PC-9 (cell line): ENCODE measurements around the gene GYPA. TPM values are rescaled to one million over a fixed set of nuclear protein-coding genes. Genes with fewer than 3 reads are reported as not detected.
"Not testable (repeated sequence)": the region's sequence is repeated elsewhere in the genome, so short reads cannot be mapped to it uniquely, and the experiment has no call there.

ENCODE experiments used
- BruUV-seq: library from RNA; stranded (reverse); fragments of 400-500 nt; replicated peaks from 2 replicates; lab custom pipeline; 2021; lab: Mats Ljungman, UMichigan
- CTCF ChIA-PET: fragments of 300-600 bp; sonication (Branson Sonifier 250); formaldehyde crosslinking; loops from one replicate; lab custom pipeline; 2022; ENCODE audit warnings: antibody characterized with exemption; lab: Charles Lee
- POLR2A ChIA-PET: fragments of 300-600 bp; sonication (Branson Sonifier 250); formaldehyde crosslinking; loops from one replicate; lab custom pipeline; 2022; ENCODE audit warnings: antibody characterized with exemption; ENCODE audit not compliant: unreplicated experiment; lab: Charles Lee
- DNase-seq, 2 experiments: peaks; one replicate each; pipeline versions ENCODE4 v3.0.0 to v3.0.0-alpha.2; 2015 to 2022; ENCODE audit warnings: mixed read lengths in 1 of 2
- H2AFZ ChIP-seq: fragments of 200-600 bp; sonication (generic); 2 replicates; pipeline ENCODE4 v1.8.1; 2017; ENCODE audit warnings: antibody characterized with exemption
- H3F3A ChIP-seq: fragments of 200-600 bp; sonication (generic); 2 replicates; pipeline ENCODE4 v1.8.1; 2017; ENCODE audit warnings: antibody characterized with exemption, mild to moderate bottlenecking, low read depth; ENCODE audit not compliant: insufficient read depth
- H3K27ac ChIP-seq: fragments of 200-600 bp; sonication (generic); 2 replicates; pipeline ENCODE4 v1.6.1; 2016; ENCODE audit warnings: mixed run types
- H3K27me3 ChIP-seq: fragments of 200-600 bp; sonication (generic); 2 replicates; pipeline ENCODE4 v1.6.1; 2016; ENCODE audit warnings: low read depth, mixed run types; ENCODE audit not compliant: insufficient read depth
- H3K36me3 ChIP-seq: fragments of 200-600 bp; sonication (generic); 2 replicates; pipeline ENCODE4 v1.6.1; 2016; ENCODE audit warnings: low read depth, mixed run types
- H3K4me1 ChIP-seq: fragments of 200-600 bp; sonication (generic); replicated peaks from 2 replicates; pipeline ENCODE4 v1.6.1; 2016; ENCODE audit warnings: mixed run types; ENCODE audit not compliant: insufficient read depth
- H3K4me2 ChIP-seq: fragments of 200-600 bp; sonication (generic); 2 replicates; pipeline ENCODE4 v1.6.1; 2017; ENCODE audit warnings: mixed run types
- H3K4me3 ChIP-seq: fragments of 200-600 bp; sonication (generic); 2 replicates; pipeline ENCODE4 v1.6.1; 2016; ENCODE audit warnings: mixed run types
- H3K79me2 ChIP-seq: fragments of 200-600 bp; sonication (generic); 2 replicates; pipeline ENCODE4 v1.6.1; 2017; ENCODE audit warnings: low read depth, mixed run types
- H3K9me2 ChIP-seq: fragments of 200-600 bp; sonication (generic); 2 replicates; pipeline ENCODE4 v1.8.1; 2017; ENCODE audit warnings: mild to moderate bottlenecking; ENCODE audit not compliant: insufficient read depth
- H3K9me3 ChIP-seq: fragments of 200-600 bp; sonication (generic); 2 replicates; pipeline ENCODE4 v1.8.1; 2016; ENCODE audit warnings: low read depth; ENCODE audit not compliant: insufficient read depth
- H4K20me1 ChIP-seq: fragments of 200-600 bp; sonication (generic); 2 replicates; pipeline ENCODE4 v1.8.1; 2017; ENCODE audit not compliant: insufficient read depth
- CTCF ChIP-seq: fragments of 200-600 bp; sonication (generic); conservative IDR thresholded peaks from 2 replicates; pipeline ENCODE4 v1.6.1; 2017; ENCODE audit warnings: mixed run types, antibody characterized with exemption, mild to moderate bottlenecking, moderate library complexity
- EZH2 ChIP-seq: fragments of 200-600 bp; sonication (generic); IDR thresholded peaks from 2 replicates; pipeline ENCODE4 v1.8.0; 2017; ENCODE audit warnings: antibody characterized with exemption, low read depth
- intact Hi-C: fragments of 100-400 bp; cut with micrococcal nuclease; formaldehyde crosslinking; loops from one replicate; pipeline ENCODE4 v1.10.0; 2022; ENCODE audit not compliant: unreplicated experiment
- total RNA-seq: library from RNA; stranded (reverse); gene quantifications from 2 replicates; pipeline ENCODE4 v1.2.3, GENCODE V29; 2021

The GYPA gene
- total RNA-seq, 1 experiment from 2014 or later, result not detected

GRCh38 chr4:144090744-144091143 is 49.8 kb downstream of the GYPA start:
- Histone ChIP-seq H4K20me1 (no peaks in the 10 kb centered on the region), H3K4me1 (no peaks in the 10 kb centered on the region), H3F3A (no peaks in the 10 kb centered on the region), H3K36me3 (no peaks in the 10 kb centered on the region), H3K4me2 (no peak overlapping the region), H3K27me3 (no peaks in the 10 kb centered on the region), H3K9me3 (no peaks in the 10 kb centered on the region), H2AFZ (no peak overlapping the region), H3K27ac (no peak overlapping the region), H3K79me2 (no peaks in the 10 kb centered on the region), H3K9me2 (no peaks in the 10 kb centered on the region), H3K4me3 (no peak overlapping the region)
- intact Hi-C loops, result no loop called here
- ChIA-PET CTCF (no interaction called here), POLR2A (no interaction called here)
- no TSS peak for BruUV-seq
- TF ChIP-seq CTCF (no peak), EZH2 (no peak)
- DNase-seq, result no peak

- H3K4me1 ChIP-seq, H3K9me3 ChIP-seq, POLR2A ChIA-PET, H3K27me3 ChIP-seq, H3K36me3 ChIP-seq, BruUV-seq, DNase-seq, H3F3A ChIP-seq, intact Hi-C loops, CTCF ChIA-PET, H3K27ac ChIP-seq, H3K4me3 ChIP-seq, H3K9me2 ChIP-seq, H2AFZ ChIP-seq, H4K20me1 ChIP-seq, H3K79me2 ChIP-seq, H3K4me2 ChIP-seq: not testable (repeated sequence)
Measured at GRCh38 chr4:144082053-144082452, 58.5 kb downstream of the GYPA start.

GRCh38 chr4:144080135-144080534 is 60.4 kb downstream of the GYPA start:
- H3K79me2 ChIP-seq, H3K27ac ChIP-seq, H2AFZ ChIP-seq, POLR2A ChIA-PET, H3F3A ChIP-seq, CTCF ChIA-PET, BruUV-seq, H4K20me1 ChIP-seq, H3K4me1 ChIP-seq, H3K27me3 ChIP-seq, intact Hi-C loops, H3K4me2 ChIP-seq, H3K9me2 ChIP-seq, H3K9me3 ChIP-seq, DNase-seq, H3K4me3 ChIP-seq, H3K36me3 ChIP-seq: not testable (repeated sequence)

GRCh38 chr4:144078746-144079145 is 61.8 kb downstream of the GYPA start:
- CTCF ChIA-PET, POLR2A ChIA-PET: not testable (repeated sequence)

GRCh38 chr4:144061556-144061955 is 79.0 kb downstream of the GYPA start:
- DNase-seq, H3K4me1 ChIP-seq, H2AFZ ChIP-seq, H3K27me3 ChIP-seq, POLR2A ChIA-PET, H3K9me3 ChIP-seq, H3K4me3 ChIP-seq, H4K20me1 ChIP-seq, intact Hi-C loops, BruUV-seq, H3K79me2 ChIP-seq, H3K36me3 ChIP-seq, H3K9me2 ChIP-seq, H3K27ac ChIP-seq, CTCF ChIA-PET, H3F3A ChIP-seq, H3K4me2 ChIP-seq: not testable (repeated sequence)

More at GRCh38 chr4:144078746-144079145, 61.8 kb downstream of the GYPA start:
- H3K9me2 ChIP-seq, H3K27me3 ChIP-seq, H3K4me3 ChIP-seq, DNase-seq, intact Hi-C loops, BruUV-seq, H3K9me3 ChIP-seq, H3F3A ChIP-seq, H3K4me1 ChIP-seq, H3K36me3 ChIP-seq, H4K20me1 ChIP-seq, H3K27ac ChIP-seq, H3K79me2 ChIP-seq, H3K4me2 ChIP-seq, H2AFZ ChIP-seq: not testable (repeated sequence)

GRCh38 chr4:144060234-144060859 is 80.2 kb downstream of the GYPA start:
- H3K27ac ChIP-seq, POLR2A ChIA-PET, H3K79me2 ChIP-seq, CTCF ChIA-PET, intact Hi-C loops, BruUV-seq, DNase-seq, H3K9me2 ChIP-seq, H3K4me3 ChIP-seq, H3K4me1 ChIP-seq, H3K27me3 ChIP-seq, H3F3A ChIP-seq, H4K20me1 ChIP-seq, H3K4me2 ChIP-seq, H2AFZ ChIP-seq, H3K9me3 ChIP-seq, H3K36me3 ChIP-seq: not testable (repeated sequence)
